GM12878 (cell line): Measurements from ENCODE around the gene MVP. TPM values are rescaled to one million over a fixed set of nuclear protein-coding genes. Genes with fewer than 3 reads are reported as not detected.

Source experiments
- CBFB ChIP-seq: IDR thresholded peaks from 2 replicates; pipeline ENCODE4 v1.6.1; 2016; ENCODE audit warnings: antibody characterized with exemption, low read depth
- CBX5 ChIP-seq: sonication (generic); IDR thresholded peaks from 2 replicates; pipeline ENCODE4 v1.6.1; 2016; ENCODE audit warnings: low read depth, moderate library complexity, mild to moderate bottlenecking, inconsistent platforms
- CTCF ChIP-seq, 3 experiments: IDR thresholded peaks in 2 of 3; conservative IDR thresholded peaks in 1 of 3; 2 replicates each; pipeline ENCODE4 v1.5.1; 2011; ENCODE audit warnings: low read depth in 3 of 3, low read length in 3 of 3, mild to moderate bottlenecking in 3 of 3, control low read depth in 2 of 3, moderate library complexity in 2 of 3, inconsistent platforms in 1 of 3, mixed read lengths in 1 of 3; ENCODE audit not compliant: control insufficient read depth in 2 of 3, insufficient read depth in 1 of 3; ENCODE audit errors: extremely low read depth in 1 of 3
- E2F4 ChIP-seq: IDR thresholded peaks from 2 replicates; pipeline ENCODE4 v1.6.1; 2012; ENCODE audit warnings: low read depth, low read length, improper control_type of control experiment
- FOS ChIP-seq: IDR thresholded peaks from 3 replicates; pipeline ENCODE4 v1.6.1; 2011; ENCODE audit warnings: borderline replicate concordance; ENCODE audit not compliant: insufficient read length; ENCODE audit errors: extremely low read depth
- GATAD2B ChIP-seq: fragments of 450-650 bp; conservative IDR thresholded peaks from 2 replicates; pipeline ENCODE4 v1.6.1; 2017; ENCODE audit warnings: low read depth, mild to moderate bottlenecking, moderate library complexity
- KDM1A ChIP-seq: fragments of 200-600 bp; sonication (generic); IDR thresholded peaks from 2 replicates; pipeline ENCODE4 v1.6.1; 2016; ENCODE audit warnings: borderline replicate concordance
- MLLT1 ChIP-seq: fragments of 450-650 bp; IDR thresholded peaks from 2 replicates; pipeline ENCODE4 v1.6.1; 2016; ENCODE audit warnings: mild to moderate bottlenecking
- MYC ChIP-seq: IDR thresholded peaks from 2 replicates; pipeline ENCODE4 v1.6.1; 2011; ENCODE audit warnings: mild to moderate bottlenecking, low read length, moderate library complexity, inconsistent platforms; ENCODE audit not compliant: insufficient read depth, insufficient replicate concordance, insufficient read length, severe bottlenecking
- NBN ChIP-seq: fragments of 450-650 bp; IDR thresholded peaks from 2 replicates; pipeline ENCODE4 v1.6.1; 2016
- NKRF ChIP-seq: fragments of 450-650 bp; conservative IDR thresholded peaks from 2 replicates; pipeline ENCODE4 v1.6.1; 2017; ENCODE audit warnings: mild to moderate bottlenecking, moderate library complexity
- POLR2AphosphoS2 ChIP-seq: IDR thresholded peaks from 2 replicates; pipeline ENCODE4 v1.6.1; 2011; ENCODE audit warnings: low read depth, mild to moderate bottlenecking, low read length, improper control_type of control experiment, moderate library complexity
- RELB ChIP-seq: fragments of 450-650 bp; IDR thresholded peaks from 2 replicates; pipeline ENCODE4 v1.6.1; 2017; ENCODE audit warnings: low read depth, mild to moderate bottlenecking, moderate library complexity
- SIN3A ChIP-seq: IDR thresholded peaks from 2 replicates; pipeline ENCODE4 v1.6.1; 2012; ENCODE audit warnings: low read depth, low read length, improper control_type of control experiment
- SMAD1 ChIP-seq: fragments of 450-650 bp; IDR thresholded peaks from 2 replicates; pipeline ENCODE4 v1.6.1; 2018; ENCODE audit warnings: mild to moderate bottlenecking, low read depth; ENCODE audit not compliant: partially characterized antibody
- STAT1 ChIP-seq: fragments of 450-650 bp; conservative IDR thresholded peaks from 2 replicates; pipeline ENCODE4 v1.6.1; 2014; ENCODE audit warnings: antibody characterized with exemption, mild to moderate bottlenecking
- TAF1 ChIP-seq: IDR thresholded peaks from 2 replicates; pipeline ENCODE4 v1.6.1; 2011; ENCODE audit warnings: mild to moderate bottlenecking, low read depth, low read length, borderline replicate concordance
- TBL1XR1 ChIP-seq: IDR thresholded peaks from 2 replicates; pipeline ENCODE4 v1.6.1; 2012; ENCODE audit warnings: low read depth, low read length, improper control_type of control experiment
- USF2 ChIP-seq: IDR thresholded peaks from 2 replicates; pipeline ENCODE4 v1.6.1; 2011; ENCODE audit warnings: low read depth, low read length, improper control_type of control experiment, borderline replicate concordance
- polyA plus RNA-seq, 11 experiments: library from polyadenylated mRNA; depleted of rRNA in 4 of 11; unstranded in 6 of 11; stranded (reverse) in 5 of 11; fragments of >200 nt; fragmentation: Nextera tagmentation in 4 of 11; fragmentation: Illumina TruSeq in 1 of 11; extraction: Ambion mirVana in 4 of 11; extraction: Trizol in 1 of 11; gene quantifications; 1 replicate in 1 of 11; 2 replicates in 10 of 11; pipeline versions ENCODE4 v1.2.1 to v1.2.3, GENCODE V29; 2011 to 2016; ENCODE audit warnings: inconsistent platforms in 2 of 11, missing spikeins in 2 of 11, low read depth in 1 of 11
- total RNA-seq, 4 experiments: library from RNA; depleted of rRNA in 3 of 4; stranded (reverse); fragments of >200 nt in 3 of 4; fragmentation: Illumina TruSeq in 1 of 4; extraction: Trizol in 1 of 4; gene quantifications; 2 replicates each; pipeline versions ENCODE4 v1.2.1 to v1.2.3, GENCODE V29; 2013 to 2021

Gene MVP
- total and polyA plus RNA-seq, 10 of the 15 experiments (the other 5 are each of a cell fraction or from before 2014, with no cell fraction given), result 0.98 to 74.2 (median 54.7) TPM

GRCh38 chr16:29807426-29808218 is 12.6 kb upstream of the MVP start (continued):
- TF ChIP-seq KDM1A (peak; percentile 48; the same call in 1 of the 2 replicates), CBFB (peak; percentile 11; the same call in 1 of the 2 replicates), POLR2AphosphoS2 (peak; percentile 90), NBN (peak; percentile 83), TAF1 (0 out of 2 replicates have a peak, but pooled peaks have one; percentile 15), FOS (no peak), GATAD2B (peak; percentile 83; the same call in 1 of the 2 replicates), E2F4 (no peak), TBL1XR1 (0 out of 2 replicates have a peak, but pooled peaks have one; percentile 4), MYC (peak; percentile 80), SMAD1 (no peak), CTCF (IDR thresholded peaks at IDR 0.05 in 2 of 3, conservative IDR thresholded peaks at IDR 0.05 in 1 of 3; ENCODE audit: control insufficient read depth in 2 of 3, extremely low read depth in 1 of 3, insufficient read depth in 1 of 3, low read depth in 3 of 3, low read length in 3 of 3) (peak; percentile 58 to 72 (median 68)), CBX5 (no peak), NKRF (peak; percentile 87), STAT1 (no peak), SIN3A (peak; percentile 83; the same call in 1 of the 2 replicates), USF2 (peak; percentile 27; the same call in 1 of the 2 replicates), MLLT1 (0 out of 2 replicates have a peak, but pooled peaks have one; percentile 57), RELB (peak; percentile 65)
